ENCODE results near the gene STK40. TPM values are rescaled to one million over a fixed set of nuclear protein-coding genes. Genes with fewer than 3 reads are reported as not detected.
A peak's percentile ranks its signal among the peaks of the same experiment; 100 is the strongest.

Gene STK40
- total RNA-seq, 2 donors from 2014 or later: 55.6 to 67.0 TPM

GRCh38 chr1:36328088-36328480 lies 57.6 kb downstream of the STK40 start:
- ATAC-seq (no peak), DNase-seq (no peak)
- intact Hi-C loops (cut with DNase I, micrococcal nuclease): no loop called here

- ATAC-seq (no peak), DNase-seq (no peak)
- intact Hi-C loops (cut with DNase I, micrococcal nuclease): no loop called here
Measured at GRCh38 chr1:36327421-36328087, 58.2 kb downstream of the STK40 start.

GRCh38 chr1:36326499-36326898 lies 59.2 kb downstream of the STK40 start:
- ATAC-seq (no peak), DNase-seq (peak in 1 of 2 donors; percentile 51)
- intact Hi-C loops (cut with DNase I, micrococcal nuclease): no loop called here

- intact Hi-C loops (cut with DNase I, micrococcal nuclease): no loop called here
- no peak for DNase-seq
- no peak for ATAC-seq
Measured at GRCh38 chr1:36324353-36324703, 61.4 kb downstream of the STK40 start.

GRCh38 chr1:36323636-36324352 lies 61.9 kb downstream of the STK40 start, which contains the start of gene EVA1B:
EVA1B (minus strand) TSS chr1:36323645; CDS start chr1:36323037, 608 bp downstream.
- ATAC-seq (peak; percentile 55), DNase-seq (peak; percentile 74 to 78)
- intact Hi-C loops (cut with DNase I, micrococcal nuclease): no loop called here

- ATAC-seq (peak; percentile 10), DNase-seq (peak in 1 of 2 donors; percentile 60)
- intact Hi-C loops (cut with DNase I, micrococcal nuclease): no loop called here
Measured at GRCh38 chr1:36322786-36323635, 62.7 kb downstream of the STK40 start.

- intact Hi-C loops (cut with DNase I, micrococcal nuclease): no loop called here
- peak in 1 of 2 donors; percentile 26 for DNase-seq
- ATAC-seq: no peak
Measured at GRCh38 chr1:36322041-36322785, 63.5 kb downstream of the STK40 start.

GRCh38 chr1:36321119-36321951 lies 64.4 kb downstream of the STK40 start:
- peak; percentile 60 to 62 for DNase-seq
- intact Hi-C loops (cut with DNase I, micrococcal nuclease): no loop called here
- peak; percentile 39 for ATAC-seq

- intact Hi-C loops (cut with DNase I, micrococcal nuclease): no loop called here
- DNase-seq (peak in 1 of 2 donors; percentile 21), ATAC-seq (peak; percentile 2)
Measured at GRCh38 chr1:36320767-36321118, 65.0 kb downstream of the STK40 start.

- intact Hi-C loops (cut with DNase I, micrococcal nuclease): no loop called here
- ATAC-seq (no peak), DNase-seq (peak in 1 of 2 donors; percentile 20)
Measured at GRCh38 chr1:36320291-36320761, 65.4 kb downstream of the STK40 start.

GRCh38 chr1:36309397-36309796 lies 76.3 kb downstream of the STK40 start:
- DNase-seq: no peak
- no peak for ATAC-seq
- intact Hi-C loops (cut with DNase I, micrococcal nuclease): no loop called here

- ATAC-seq: no peak
- intact Hi-C loops (cut with DNase I, micrococcal nuclease): no loop called here
- peak in 1 of 2 donors; percentile 30 for DNase-seq
Measured at GRCh38 chr1:36307601-36308330, 78.0 kb downstream of the STK40 start.

- intact Hi-C loops (cut with DNase I, micrococcal nuclease): no loop called here
- ATAC-seq: peak; percentile 88
- DNase-seq: peak; percentile 94 to 97
Measured at GRCh38 chr1:36306902-36307456, 78.7 kb downstream of the STK40 start.

- ATAC-seq: peak; percentile 80
- intact Hi-C loops (cut with DNase I, micrococcal nuclease): no loop called here
- DNase-seq: peak; percentile 83 to 84
Measured at GRCh38 chr1:36306210-36306901, 79.4 kb downstream of the STK40 start, which contains the start of gene SH3D21. SH3D21 (plus strand) TSS chr1:36306368; CDS start chr1:36306421, 53 bp downstream.

- ATAC-seq (peak; percentile 3), DNase-seq (no peak)
- intact Hi-C loops (cut with DNase I, micrococcal nuclease): no loop called here
Measured at GRCh38 chr1:36305915-36306209, 79.9 kb downstream of the STK40 start.
